ENCODE data around the gene GPR142. TPM values are rescaled to one million over a fixed set of nuclear protein-coding genes. Genes with fewer than 3 reads are reported as not detected.

Gene GPR142
- total and polyA plus RNA-seq, 2 of the 13 experiments (the other 11 are each of a cell fraction or from before 2014, with no cell fraction given), result not detected

DNA sequence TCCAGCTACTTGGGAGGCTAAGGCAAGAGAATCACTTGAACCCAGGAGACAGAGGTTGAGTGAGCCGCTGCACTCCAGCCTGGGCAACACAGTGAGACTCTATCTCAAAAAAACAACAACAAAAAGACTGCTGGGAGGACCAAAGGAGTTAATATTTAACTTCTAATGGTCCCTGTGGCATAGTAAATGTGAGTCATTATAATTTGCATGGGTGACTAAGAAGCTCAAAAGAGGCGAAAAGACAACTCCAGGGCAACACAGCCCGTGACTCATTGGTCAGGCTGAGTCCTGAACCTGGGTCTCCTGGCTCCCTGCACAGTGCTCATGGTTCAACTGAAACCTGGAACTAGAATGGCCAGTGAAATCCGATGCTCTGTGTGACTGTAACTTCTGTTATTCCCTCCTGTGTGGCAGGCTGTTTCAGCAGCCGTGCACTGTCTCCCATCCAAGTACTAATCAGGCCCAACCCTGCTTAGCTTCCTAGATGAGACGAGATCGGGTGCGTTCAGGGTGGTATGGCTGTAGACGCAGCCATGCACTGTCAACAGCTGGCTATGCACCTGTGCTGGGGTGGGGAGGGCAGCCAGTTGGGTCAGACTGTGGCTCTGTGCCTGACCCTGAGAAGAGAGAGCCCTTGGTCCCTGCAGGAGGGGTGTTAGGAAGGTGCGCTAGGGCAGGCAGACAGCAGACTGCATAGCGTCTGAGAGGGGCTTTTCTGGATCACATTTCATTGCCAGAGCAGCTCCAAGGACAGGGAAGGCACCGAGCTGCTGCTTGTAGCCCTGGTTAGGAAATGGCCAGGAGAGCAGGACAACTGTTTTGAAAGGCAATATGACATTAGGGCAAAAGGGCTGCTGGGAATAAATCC lies 50.1 kb downstream of the GPR142 start (continued):
- TF ChIP-seq ZZZ3 (CRISPR knock-in tag; IDR thresholded peaks at IDR 0.05; ENCODE audit: borderline replicate concordance), result no peak
- TF ChIP-seq CENPT (CRISPR knock-in tag; IDR thresholded peaks at IDR 0.05; ENCODE audit: low read depth), result no peak
- TF ChIP-seq ZNF629 (CRISPR knock-in tag; conservative IDR thresholded peaks at IDR 0.05), result peak; percentile 94
- TF ChIP-seq DPF2 (CRISPR knock-in tag; IDR thresholded peaks at IDR 0.05; ENCODE audit: borderline replicate concordance, low read depth), result no peak
- TF ChIP-seq HNRNPH1 (optimal IDR thresholded peaks at IDR 0.05; ENCODE audit: low read depth, low read length), result no peak
- no peak for TF ChIP-seq ZNF549 (CRISPR knock-in tag; IDR thresholded peaks at IDR 0.05)
- TF ChIP-seq, protein P1, sequence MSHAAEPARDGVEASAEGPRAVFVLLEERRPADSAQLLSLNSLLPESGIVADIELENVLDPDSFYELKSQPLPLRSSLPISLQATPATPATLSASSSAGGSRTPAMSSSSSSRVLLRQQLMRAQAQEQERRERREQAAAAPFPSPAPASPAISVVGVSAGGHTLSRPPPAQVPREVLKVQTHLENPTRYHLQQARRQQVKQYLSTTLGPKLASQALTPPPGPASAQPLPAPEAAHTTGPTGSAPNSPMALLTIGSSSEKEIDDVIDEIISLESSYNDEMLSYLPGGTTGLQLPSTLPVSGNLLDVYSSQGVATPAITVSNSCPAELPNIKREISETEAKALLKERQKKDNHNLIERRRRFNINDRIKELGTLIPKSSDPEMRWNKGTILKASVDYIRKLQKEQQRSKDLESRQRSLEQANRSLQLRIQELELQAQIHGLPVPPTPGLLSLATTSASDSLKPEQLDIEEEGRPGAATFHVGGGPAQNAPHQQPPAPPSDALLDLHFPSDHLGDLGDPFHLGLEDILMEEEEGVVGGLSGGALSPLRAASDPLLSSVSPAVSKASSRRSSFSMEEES (CRISPR knock-in tag; IDR thresholded peaks at IDR 0.05), result no peak
- no peak for TF ChIP-seq ZFAT (CRISPR knock-in tag; conservative IDR thresholded peaks at IDR 0.05)
- peak; percentile 97 for TF ChIP-seq TARDBP (CRISPR knock-in tag; IDR thresholded peaks at IDR 0.05)
- no peak for TF ChIP-seq FIP1L1 (IDR thresholded peaks at IDR 0.05; ENCODE audit: borderline replicate concordance, insufficient read depth, low read depth, low read length)
- no peak for TF ChIP-seq ZNF672 (CRISPR knock-in tag; IDR thresholded peaks at IDR 0.05)
- no peak for TF ChIP-seq SKI (IDR thresholded peaks at IDR 0.05; ENCODE audit: partially characterized antibody)
- TF ChIP-seq NR3C1 (CRISPR knock-in tag; IDR thresholded peaks at IDR 0.05), result no peak
- TF ChIP-seq GATAD1 (CRISPR knock-in tag; IDR thresholded peaks at IDR 0.05), result peak; percentile 51; the same call in 1 of the 2 replicates
- TF ChIP-seq ZNF607 (CRISPR knock-in tag; IDR thresholded peaks at IDR 0.05; ENCODE audit: borderline replicate concordance), result no peak
- no peak for TF ChIP-seq RARG (CRISPR knock-in tag; IDR thresholded peaks at IDR 0.05; ENCODE audit: low read depth)
- TF ChIP-seq REPIN1 (CRISPR knock-in tag; IDR thresholded peaks at IDR 0.05; ENCODE audit: borderline replicate concordance, low read depth), result peak; percentile 93
- TF ChIP-seq MYNN (CRISPR knock-in tag; IDR thresholded peaks at IDR 0.05; ENCODE audit: low read depth), result no peak
- TF ChIP-seq PHF20 (CRISPR knock-in tag; IDR thresholded peaks at IDR 0.05), result no peak; the same call in 1 of the 2 replicates
- TF ChIP-seq ZNF563 (CRISPR knock-in tag; IDR thresholded peaks at IDR 0.05), result no peak
- no peak for TF ChIP-seq ZSCAN5A (CRISPR knock-in tag; IDR thresholded peaks at IDR 0.05; ENCODE audit: borderline replicate concordance)
- no peak for TF ChIP-seq HNRNPUL1 (IDR thresholded peaks at IDR 0.05; ENCODE audit: low read depth, low read length)
- no peak for TF ChIP-seq ATF5 (CRISPR knock-in tag; IDR thresholded peaks at IDR 0.05; ENCODE audit: low read depth)
- peak; percentile 21; the same call in 1 of the 2 replicates for TF ChIP-seq WIZ (CRISPR knock-in tag; IDR thresholded peaks at IDR 0.05)
- no peak for TF ChIP-seq ISX (CRISPR knock-in tag; conservative IDR thresholded peaks at IDR 0.05)
- TF ChIP-seq FOSL2 (CRISPR knock-in tag; IDR thresholded peaks at IDR 0.05), result peak; percentile 99
- 0 out of 2 replicates have a peak, but pooled peaks have one; percentile 74 for TF ChIP-seq ZKSCAN8 (CRISPR knock-in tag; IDR thresholded peaks at IDR 0.05; ENCODE audit: borderline replicate concordance)
- peak; percentile 68; the same call in 1 of the 2 replicates for TF ChIP-seq ZBTB7B (CRISPR knock-in tag; IDR thresholded peaks at IDR 0.05)
- TF ChIP-seq SMC3 (IDR thresholded peaks at IDR 0.05; ENCODE audit: low read length), result no peak

Data from HepG2 (cell line).